ENCODE data around the gene UNC93A. TPM values are rescaled to one million over a fixed set of nuclear protein-coding genes. Genes with fewer than 3 reads are reported as not detected.

Gene UNC93A
- polyA plus RNA-seq, 1 experiment, result not detected

- POLR2A ChIA-PET, result no interaction called here
- H3K4me3 ChIP-seq (ENCODE audit: low read depth, low read length), result no peak overlapping the region
- no peak for DNase-seq (ENCODE audit: low read depth, low spot score)
- no peak overlapping the region for H3K27ac ChIP-seq (ENCODE audit: low read depth, low read length)
- H3K9me3 ChIP-seq (ENCODE audit: control insufficient read depth, insufficient read depth, low read length), result peaks cover 22% of the 10 kb centered on the region
- H3K27me3 ChIP-seq (ENCODE audit: control insufficient read depth, insufficient read depth, low read length), result no peaks in the 10 kb centered on the region
- CTCF ChIA-PET, result no interaction called here
- TF ChIP-seq, protein P1, sequence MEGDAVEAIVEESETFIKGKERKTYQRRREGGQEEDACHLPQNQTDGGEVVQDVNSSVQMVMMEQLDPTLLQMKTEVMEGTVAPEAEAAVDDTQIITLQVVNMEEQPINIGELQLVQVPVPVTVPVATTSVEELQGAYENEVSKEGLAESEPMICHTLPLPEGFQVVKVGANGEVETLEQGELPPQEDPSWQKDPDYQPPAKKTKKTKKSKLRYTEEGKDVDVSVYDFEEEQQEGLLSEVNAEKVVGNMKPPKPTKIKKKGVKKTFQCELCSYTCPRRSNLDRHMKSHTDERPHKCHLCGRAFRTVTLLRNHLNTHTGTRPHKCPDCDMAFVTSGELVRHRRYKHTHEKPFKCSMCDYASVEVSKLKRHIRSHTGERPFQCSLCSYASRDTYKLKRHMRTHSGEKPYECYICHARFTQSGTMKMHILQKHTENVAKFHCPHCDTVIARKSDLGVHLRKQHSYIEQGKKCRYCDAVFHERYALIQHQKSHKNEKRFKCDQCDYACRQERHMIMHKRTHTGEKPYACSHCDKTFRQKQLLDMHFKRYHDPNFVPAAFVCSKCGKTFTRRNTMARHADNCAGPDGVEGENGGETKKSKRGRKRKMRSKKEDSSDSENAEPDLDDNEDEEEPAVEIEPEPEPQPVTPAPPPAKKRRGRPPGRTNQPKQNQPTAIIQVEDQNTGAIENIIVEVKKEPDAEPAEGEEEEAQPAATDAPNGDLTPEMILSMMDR (IDR thresholded peaks at IDR 0.05; ENCODE audit: low read depth, low read length), result no peak
These were observed 39.6 kb downstream of the UNC93A start for GRCh38 chr6:167330750-167331149.

DNA sequence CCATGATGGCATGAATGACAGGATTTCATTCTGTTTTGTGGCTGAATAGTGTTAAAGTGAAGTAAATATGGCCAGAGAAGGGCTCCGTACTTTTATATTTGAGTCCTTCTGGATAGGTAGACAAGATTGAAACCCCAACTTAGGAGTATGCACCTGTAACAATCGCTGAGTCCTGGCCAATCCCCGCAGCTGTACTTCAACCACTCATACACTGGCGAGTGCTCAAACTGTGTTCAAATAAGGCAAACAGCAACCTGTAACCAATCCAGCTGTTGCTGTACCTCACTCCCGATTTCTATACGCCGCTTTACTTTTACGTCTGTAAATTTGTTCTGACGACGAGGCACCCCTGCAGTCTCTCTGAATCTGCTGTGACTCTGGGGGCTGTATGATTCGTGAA lies 40.5 kb downstream of the UNC93A start:
- ChIA-PET POLR2A (no interaction called here), CTCF (no interaction called here)
- DNase-seq (ENCODE audit: low read depth, low spot score), result no peak
- Histone ChIP-seq H3K27me3 (ENCODE audit: control insufficient read depth, insufficient read depth, low read length) (no peaks in the 10 kb centered on the region), H3K27ac (ENCODE audit: low read depth, low read length) (no peak overlapping the region), H3K4me3 (ENCODE audit: low read depth, low read length) (no peak overlapping the region), H3K9me3 (ENCODE audit: control insufficient read depth, insufficient read depth, low read length) (peaks cover 24% of the 10 kb centered on the region)
- TF ChIP-seq, protein P1 (IDR thresholded peaks at IDR 0.05; ENCODE audit: low read depth, low read length), result no peak

DNA sequence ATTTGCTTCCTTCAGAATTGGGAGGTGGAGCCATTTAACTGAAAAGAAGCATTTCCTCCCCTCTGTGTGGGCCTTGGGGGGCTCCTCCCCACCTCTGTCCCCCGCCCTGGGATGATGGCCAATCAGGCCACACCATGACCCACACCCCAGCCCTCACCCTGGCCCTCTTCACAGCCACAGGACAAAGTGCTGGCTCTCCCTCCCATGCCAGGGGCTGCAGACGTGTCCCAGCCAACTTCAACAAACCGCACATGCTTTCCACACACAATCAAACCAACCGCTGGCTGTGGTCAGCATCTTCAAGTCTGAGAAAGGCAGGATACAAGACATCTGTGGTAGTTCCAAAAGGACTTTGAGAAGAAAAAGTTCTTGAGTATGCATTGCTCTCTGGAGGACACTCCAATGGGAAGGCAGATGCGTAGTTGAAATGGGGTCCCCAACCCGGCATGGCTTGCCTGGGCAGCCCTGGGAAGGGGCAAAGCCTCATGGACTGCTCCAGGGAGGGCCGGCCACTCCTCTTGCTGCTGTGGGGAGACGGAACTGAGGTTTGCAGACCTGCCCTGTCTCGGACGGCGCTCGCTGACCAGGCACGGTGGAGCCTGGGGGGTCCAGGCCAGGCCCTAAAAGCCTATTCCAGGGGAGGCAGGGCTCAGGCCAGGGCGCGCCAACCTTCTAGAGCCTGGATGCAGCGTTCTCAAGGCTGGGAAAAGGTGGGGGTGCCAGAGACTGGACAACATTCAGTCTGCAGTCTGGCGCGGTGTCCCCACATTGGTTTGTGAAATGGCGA lies 45.9 kb downstream of the UNC93A start:
- DNase-seq (ENCODE audit: low read depth, low spot score), result no peak
- TF ChIP-seq, protein P1 (IDR thresholded peaks at IDR 0.05; ENCODE audit: low read depth, low read length), result no peak
- POLR2A ChIA-PET, result no interaction called here
- Histone ChIP-seq H3K9me3 (ENCODE audit: control insufficient read depth, insufficient read depth, low read length) (peaks cover 38% of the 10 kb centered on the region), H3K27me3 (ENCODE audit: control insufficient read depth, insufficient read depth, low read length) (no peaks in the 10 kb centered on the region), H3K27ac (ENCODE audit: low read depth, low read length) (no peak overlapping the region), H3K4me3 (ENCODE audit: low read depth, low read length) (no peak overlapping the region)
- CTCF ChIA-PET, result interaction anchor here (0.6 kb wide), 1 partner anchor 523 kb away, joined by 6 read pairs; no protein-coding TSS in a partner anchor

DNA sequence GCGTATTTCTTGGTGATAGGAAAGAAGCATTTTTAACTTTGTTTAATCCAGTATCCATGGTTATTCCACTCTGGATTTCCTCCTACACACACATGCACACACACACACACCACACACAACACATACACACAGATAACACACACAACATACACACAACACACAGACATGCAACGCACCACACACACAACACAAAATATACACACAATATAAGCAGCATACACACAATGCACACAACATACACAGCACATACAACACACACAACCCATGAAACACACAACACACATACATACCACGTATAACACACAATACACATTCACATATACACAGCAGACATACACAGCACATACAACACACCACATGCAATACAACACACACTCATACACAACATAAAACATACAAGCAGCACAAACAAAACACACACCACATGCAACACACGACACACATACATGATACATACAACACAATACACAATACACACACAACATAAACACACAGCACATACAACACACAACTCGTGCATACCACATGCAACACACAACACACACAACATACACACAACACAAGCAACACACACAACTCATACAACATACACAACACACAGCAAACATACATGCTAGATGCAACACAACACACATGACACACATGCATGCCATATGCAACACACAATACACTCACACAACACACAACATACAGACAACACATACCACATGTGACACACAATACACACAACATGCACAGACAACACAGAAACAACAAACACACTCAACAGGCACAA lies 46.7 kb downstream of the UNC93A start:
- TF ChIP-seq, protein P1 (IDR thresholded peaks at IDR 0.05; ENCODE audit: low read depth, low read length), result no peak
- H3K9me3 ChIP-seq (ENCODE audit: control insufficient read depth, insufficient read depth, low read length), result peaks cover 43% of the 10 kb centered on the region
- H3K27ac ChIP-seq (ENCODE audit: low read depth, low read length), result no peak overlapping the region
- no peak for DNase-seq (ENCODE audit: low read depth, low spot score)
- ChIA-PET CTCF (interaction anchor here (0.6 kb wide), 1 partner anchor 522 kb away, joined by 6 read pairs; no protein-coding TSS in a partner anchor), POLR2A (no interaction called here)
- H3K4me3 ChIP-seq (ENCODE audit: low read depth, low read length), result no peak overlapping the region
- no peaks in the 10 kb centered on the region for H3K27me3 ChIP-seq (ENCODE audit: control insufficient read depth, insufficient read depth, low read length)

Measured in AG04450 (cell line).